Mesendoderm (in vitro differentiated cells): ENCODE data around the gene PRKN.
A peak's percentile ranks its signal among the peaks of the same experiment; 100 is the strongest.

Experiments
- DNase-seq: peaks from one replicate; pipeline ENCODE4 v3.0.0; 2013
- H2AK5ac ChIP-seq: 2 replicates; pipeline ENCODE4 v1.6.1; 2013; ENCODE audit warnings: low read length, inconsistent platforms
- H2BK120ac ChIP-seq: 2 replicates; pipeline ENCODE4 v1.6.1; 2013; ENCODE audit warnings: low read depth, mild to moderate bottlenecking, low read length, moderate library complexity, mixed read lengths
- H2BK15ac ChIP-seq: replicated peaks from 2 replicates; pipeline ENCODE4 v1.6.1; 2013; ENCODE audit warnings: low read depth, mild to moderate bottlenecking, moderate library complexity
- H2BK5ac ChIP-seq: 2 replicates; pipeline ENCODE4 v1.6.1; 2013; ENCODE audit warnings: low read length, inconsistent platforms
- H3K18ac ChIP-seq: 2 replicates; pipeline ENCODE4 v1.6.1; 2013; ENCODE audit warnings: mild to moderate bottlenecking, low read length, mixed read lengths
- H3K23ac ChIP-seq: one replicate; pipeline ENCODE4 v1.6.1; 2013; ENCODE audit warnings: low read length
- H3K27ac ChIP-seq: 2 replicates; pipeline ENCODE4 v1.5.1; 2013; ENCODE audit warnings: low read depth, mild to moderate bottlenecking, inconsistent platforms, low read length, moderate library complexity
- H3K27me3 ChIP-seq: 2 replicates; pipeline ENCODE4 v1.6.1; 2013; ENCODE audit warnings: low read length, control low read depth, mild to moderate bottlenecking, inconsistent platforms; ENCODE audit not compliant: insufficient read depth, poor library complexity
- H3K36me3 ChIP-seq: 2 replicates; pipeline ENCODE4 v1.6.1; 2013; ENCODE audit warnings: low read length, inconsistent platforms; ENCODE audit not compliant: control insufficient read depth, insufficient read depth
- H3K4ac ChIP-seq: one replicate; pipeline ENCODE4 v1.6.1; 2013; ENCODE audit warnings: low read depth, mild to moderate bottlenecking, low read length, moderate library complexity
- H3K4me1 ChIP-seq: 2 replicates; pipeline ENCODE4 v1.6.1; 2013; ENCODE audit warnings: low read depth, low read length, inconsistent platforms; ENCODE audit not compliant: control insufficient read depth
- H3K4me2 ChIP-seq: 2 replicates; pipeline ENCODE4 v1.6.1; 2013; ENCODE audit warnings: low read length
- H3K4me3 ChIP-seq: 2 replicates; pipeline ENCODE4 v1.5.1; 2013; ENCODE audit warnings: mild to moderate bottlenecking, low read length
- H3K56ac ChIP-seq: one replicate; pipeline ENCODE4 v1.6.1; 2013; ENCODE audit warnings: low read length
- H3K79me1 ChIP-seq: 2 replicates; pipeline ENCODE4 v1.6.1; 2013; ENCODE audit warnings: low read length, inconsistent platforms
- H3K79me2 ChIP-seq: 2 replicates; pipeline ENCODE4 v1.6.1; 2013; ENCODE audit warnings: mild to moderate bottlenecking, low read length; ENCODE audit not compliant: control insufficient read depth, insufficient read depth
- H3K9ac ChIP-seq: 2 replicates; pipeline ENCODE4 v1.6.1; 2013; ENCODE audit warnings: low read length, inconsistent platforms
- H4K5ac ChIP-seq: one replicate; pipeline ENCODE4 v1.6.1; 2013; ENCODE audit warnings: low read length
- H4K8ac ChIP-seq: one replicate; pipeline ENCODE4 v1.6.1; 2013; ENCODE audit warnings: low read depth, mild to moderate bottlenecking, control low read depth, low read length, moderate library complexity
- WGBS: extraction: QIAGEN DNeasy Blood & Tissue Kit; methylation state at CpG from one replicate; pipeline ENCODE4 v1.1.7; 2013; ENCODE audit warnings: low lambda C conversion rate, missing lambda C conversion rate; ENCODE audit not compliant: insufficient coverage; ENCODE audit errors: extremely low coverage; 5-methylcytosine and 5-hydroxymethylcytosine counted together

Gene PRKN

GRCh38 chr6:162092816-162093502, 634.6 kb downstream of the PRKN start:
- WGBS, result no CpG with 5 or more reads among the region's 11 CpGs
- no peak overlapping the region for H3K56ac ChIP-seq
- H3K9ac ChIP-seq, result no peak overlapping the region
- H3K4me3 ChIP-seq, result no peak overlapping the region
- H3K79me1 ChIP-seq, result no peaks in the 10 kb centered on the region
- H3K36me3 ChIP-seq, result no peaks in the 10 kb centered on the region
- no peak overlapping the region for H2BK5ac ChIP-seq
- H3K79me2 ChIP-seq, result no peaks in the 10 kb centered on the region
- H3K27me3 ChIP-seq, result no peaks in the 10 kb centered on the region
- no peak overlapping the region for H2AK5ac ChIP-seq
- no peak overlapping the region for H2BK15ac ChIP-seq
- no peak overlapping the region for H3K23ac ChIP-seq
- H3K4me2 ChIP-seq, result no peak overlapping the region
- no peak overlapping the region for H3K4ac ChIP-seq
- H3K27ac ChIP-seq, result no peak overlapping the region
- no peak overlapping the region for H3K18ac ChIP-seq
- H4K8ac ChIP-seq, result no peak overlapping the region
- H3K4me1 ChIP-seq, result no peaks in the 10 kb centered on the region
- peak; percentile 40 for DNase-seq
- H2BK120ac ChIP-seq, result no peak overlapping the region
- no peak overlapping the region for H4K5ac ChIP-seq

GRCh38 chr6:162090734-162091133, 636.8 kb downstream of the PRKN start:
- no peak overlapping the region for H3K23ac ChIP-seq
- no peak overlapping the region for H4K8ac ChIP-seq
- H3K27ac ChIP-seq, result no peak overlapping the region
- H3K36me3 ChIP-seq, result no peaks in the 10 kb centered on the region
- H4K5ac ChIP-seq, result no peak overlapping the region
- H2BK5ac ChIP-seq, result no peak overlapping the region
- no CpG with 5 or more reads among the region's 2 CpGs for WGBS
- no peak overlapping the region for H3K4me2 ChIP-seq
- H3K4ac ChIP-seq, result no peak overlapping the region
- no peak overlapping the region for H2BK120ac ChIP-seq
- no peak overlapping the region for H3K18ac ChIP-seq
- H3K56ac ChIP-seq, result no peak overlapping the region
- H2AK5ac ChIP-seq, result no peak overlapping the region
- H3K27me3 ChIP-seq, result no peaks in the 10 kb centered on the region
- no peak for DNase-seq
- no peaks in the 10 kb centered on the region for H3K4me1 ChIP-seq
- H3K79me1 ChIP-seq, result no peaks in the 10 kb centered on the region
- no peak overlapping the region for H2BK15ac ChIP-seq
- H3K4me3 ChIP-seq, result no peak overlapping the region
- no peak overlapping the region for H3K9ac ChIP-seq
- no peaks in the 10 kb centered on the region for H3K79me2 ChIP-seq

- no peak overlapping the region for H4K5ac ChIP-seq
- H3K18ac ChIP-seq, result no peak overlapping the region
- no peaks in the 10 kb centered on the region for H3K79me1 ChIP-seq
- DNase-seq, result no peak
- H3K4me1 ChIP-seq, result no peaks in the 10 kb centered on the region
- H3K4me3 ChIP-seq, result no peak overlapping the region
- no peak overlapping the region for H4K8ac ChIP-seq
- no peak overlapping the region for H3K4me2 ChIP-seq
- H3K27ac ChIP-seq, result no peak overlapping the region
- no peaks in the 10 kb centered on the region for H3K79me2 ChIP-seq
- H3K23ac ChIP-seq, result no peak overlapping the region
- H3K27me3 ChIP-seq, result no peaks in the 10 kb centered on the region
- H2AK5ac ChIP-seq, result no peak overlapping the region
- no peak overlapping the region for H3K9ac ChIP-seq
- H3K4ac ChIP-seq, result no peak overlapping the region
- H2BK15ac ChIP-seq, result no peak overlapping the region
- no peaks in the 10 kb centered on the region for H3K36me3 ChIP-seq
- WGBS, result no CpG with 5 or more reads among the region's 2 CpGs
- H3K56ac ChIP-seq, result no peak overlapping the region
- H2BK5ac ChIP-seq, result no peak overlapping the region
- H2BK120ac ChIP-seq, result no peak overlapping the region
Observed at GRCh38 chr6:162088091-162088490, 639.5 kb downstream of the PRKN start.

- Histone ChIP-seq H4K8ac (no peak overlapping the region), H3K4me3 (no peak overlapping the region), H2AK5ac (no peak overlapping the region), H3K27ac (no peak overlapping the region), H3K4me2 (no peak overlapping the region), H3K4me1 (no peaks in the 10 kb centered on the region), H2BK5ac (no peak overlapping the region), H3K9ac (no peak overlapping the region), H3K56ac (no peak overlapping the region), H4K5ac (no peak overlapping the region), H2BK15ac (no peak overlapping the region), H3K18ac (no peak overlapping the region), H3K36me3 (no peaks in the 10 kb centered on the region), H3K4ac (no peak overlapping the region), H3K79me2 (no peaks in the 10 kb centered on the region), H3K79me1 (no peaks in the 10 kb centered on the region), H3K23ac (no peak overlapping the region), H3K27me3 (no peaks in the 10 kb centered on the region), H2BK120ac (no peak overlapping the region)
- WGBS, result no CpG with 5 or more reads among the region's 1 CpG
- no peak for DNase-seq
Observed at GRCh38 chr6:162085561-162085960, 642.0 kb downstream of the PRKN start.

GRCh38 chr6:162082520-162082919, 645.0 kb downstream of the PRKN start:
- Histone ChIP-seq H3K9ac (no peak overlapping the region), H3K36me3 (no peaks in the 10 kb centered on the region), H3K18ac (no peak overlapping the region), H2BK5ac (no peak overlapping the region), H3K27ac (no peak overlapping the region), H3K27me3 (no peaks in the 10 kb centered on the region), H3K4me2 (no peak overlapping the region), H4K5ac (no peak overlapping the region), H3K4me1 (no peaks in the 10 kb centered on the region), H3K23ac (no peak overlapping the region), H2BK15ac (no peak overlapping the region), H2BK120ac (no peak overlapping the region), H3K79me1 (no peaks in the 10 kb centered on the region), H2AK5ac (no peak overlapping the region), H3K4ac (no peak overlapping the region), H3K56ac (no peak overlapping the region), H3K79me2 (no peaks in the 10 kb centered on the region), H3K4me3 (no peak overlapping the region), H4K8ac (no peak overlapping the region)
- no CpG with 5 or more reads among the region's 1 CpG for WGBS
- DNase-seq, result no peak

GRCh38 chr6:162078667-162079066, 648.9 kb downstream of the PRKN start:
- H3K27ac ChIP-seq, result no peak overlapping the region
- no peak overlapping the region for H3K4ac ChIP-seq
- H3K18ac ChIP-seq, result no peak overlapping the region
- H4K5ac ChIP-seq, result no peak overlapping the region
- H3K27me3 ChIP-seq, result no peaks in the 10 kb centered on the region
- no peak overlapping the region for H2BK5ac ChIP-seq
- WGBS, result no CpG with 5 or more reads among the region's 4 CpGs
- no peaks in the 10 kb centered on the region for H3K79me1 ChIP-seq
- H3K79me2 ChIP-seq, result no peaks in the 10 kb centered on the region
- H3K4me1 ChIP-seq, result no peaks in the 10 kb centered on the region
- no peak overlapping the region for H3K4me3 ChIP-seq
- no peak overlapping the region for H3K23ac ChIP-seq
- no peak overlapping the region for H4K8ac ChIP-seq
- H2BK15ac ChIP-seq, result no peak overlapping the region
- H3K56ac ChIP-seq, result no peak overlapping the region
- no peaks in the 10 kb centered on the region for H3K36me3 ChIP-seq
- no peak for DNase-seq
- H3K4me2 ChIP-seq, result no peak overlapping the region
- no peak overlapping the region for H2BK120ac ChIP-seq
- H3K9ac ChIP-seq, result no peak overlapping the region
- H2AK5ac ChIP-seq, result no peak overlapping the region
